ENCODE data around the gene SEPTIN8. TPM values are rescaled to one million over a fixed set of nuclear protein-coding genes. Genes with fewer than 3 reads are reported as not detected.

The SEPTIN8 gene
- total and polyA plus RNA-seq, 10 of the 15 experiments (the other 5 are each of a cell fraction or from before 2014, with no cell fraction given) = 6.1 to 96.1 (median 29.4) TPM

DNA sequence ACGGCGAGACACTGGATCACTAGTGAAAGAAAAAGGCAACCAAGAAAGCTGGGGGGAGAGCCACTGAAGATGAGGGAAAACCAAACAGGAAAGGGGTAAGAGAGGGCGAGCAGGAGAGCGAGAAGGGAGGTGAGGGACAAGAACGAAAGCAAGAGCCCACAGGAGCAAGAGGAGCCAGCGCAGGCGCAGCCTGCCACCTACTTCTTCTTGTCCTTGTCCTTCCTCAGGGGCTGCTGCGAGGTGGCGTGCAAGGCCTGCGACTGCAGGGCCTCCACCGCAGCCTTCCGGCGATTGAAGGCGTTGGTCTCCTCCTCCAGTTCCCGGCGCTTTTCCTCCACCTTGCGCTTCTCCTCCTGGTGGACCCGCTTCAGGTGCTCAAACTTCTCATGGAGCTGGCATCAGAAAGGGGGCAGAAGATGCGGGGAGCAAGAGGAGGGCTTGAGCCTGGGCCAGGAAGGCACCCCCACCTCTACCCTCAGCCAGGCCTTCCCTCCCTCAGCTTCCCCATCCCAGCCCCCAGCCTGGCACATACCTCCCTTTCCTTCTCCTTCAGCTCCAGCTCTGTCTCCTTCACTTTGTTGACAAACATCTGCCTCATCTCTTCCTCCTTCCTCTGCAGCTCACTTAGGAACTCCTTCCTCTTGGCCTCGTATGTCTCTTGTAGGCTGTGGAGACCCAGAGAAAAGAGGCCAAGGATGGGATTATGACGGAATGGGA lies 16.3 kb downstream of the SEPTIN8 start:
- DNase-seq (ENCODE audit: low read depth, low spot score) = no peak
- Histone ChIP-seq H3K27ac (ENCODE audit: control insufficient read depth, insufficient read depth) (no peak overlapping the region), H3K4me1 (ENCODE audit: control insufficient read depth, insufficient read depth, low read length) (no peaks in the 10 kb centered on the region), H3K4me3 (no peak overlapping the region), H3K36me3 (ENCODE audit: control insufficient read depth in 2 of 2, insufficient read depth in 2 of 2, low read length in 1 of 2) (peaks cover 6 to 25% of the 10 kb centered on the region in 2 experiments), H3K9me3 (replicated peaks; ENCODE audit: control insufficient read depth, insufficient read depth, low read length) (no peaks in the 10 kb centered on the region), H4K20me1 (ENCODE audit: control insufficient read depth, insufficient read depth) (no peaks in the 10 kb centered on the region), H3K27me3 (replicated peaks in 1 of 2; ENCODE audit: control insufficient read depth in 2 of 2, insufficient read depth in 2 of 2, low read length in 1 of 2) (no peaks in the 10 kb centered on the region), H3K79me2 (ENCODE audit: control insufficient read depth, insufficient read depth, low read length) (no peaks in the 10 kb centered on the region), H3K9ac (ENCODE audit: control insufficient read depth, insufficient read depth, low read length) (no peak overlapping the region), H2AFZ (ENCODE audit: control insufficient read depth, low read depth, low read length) (no peak overlapping the region), H3K4me2 (ENCODE audit: control insufficient read depth, insufficient read depth) (no peak overlapping the region)
- TF ChIP-seq CHD2 (IDR thresholded peaks at IDR 0.05; ENCODE audit: borderline replicate concordance, low read depth, low read length) = no peak
- no peak for TF ChIP-seq NR2C2 (IDR thresholded peaks at IDR 0.05; ENCODE audit: borderline replicate concordance, control insufficient read depth, insufficient read length, low read depth)
- no peak for TF ChIP-seq TCF7 (IDR thresholded peaks at IDR 0.05; ENCODE audit: borderline replicate concordance)
- no peak for TF ChIP-seq ETV6 (conservative IDR thresholded peaks at IDR 0.05 in 1 of 2, IDR thresholded peaks at IDR 0.05 in 1 of 2; ENCODE audit: borderline replicate concordance in 1 of 2, low read depth in 1 of 2)
- no peak for TF ChIP-seq KLF5 (IDR thresholded peaks at IDR 0.05; ENCODE audit: partially characterized antibody)
- TF ChIP-seq, protein P1, sequence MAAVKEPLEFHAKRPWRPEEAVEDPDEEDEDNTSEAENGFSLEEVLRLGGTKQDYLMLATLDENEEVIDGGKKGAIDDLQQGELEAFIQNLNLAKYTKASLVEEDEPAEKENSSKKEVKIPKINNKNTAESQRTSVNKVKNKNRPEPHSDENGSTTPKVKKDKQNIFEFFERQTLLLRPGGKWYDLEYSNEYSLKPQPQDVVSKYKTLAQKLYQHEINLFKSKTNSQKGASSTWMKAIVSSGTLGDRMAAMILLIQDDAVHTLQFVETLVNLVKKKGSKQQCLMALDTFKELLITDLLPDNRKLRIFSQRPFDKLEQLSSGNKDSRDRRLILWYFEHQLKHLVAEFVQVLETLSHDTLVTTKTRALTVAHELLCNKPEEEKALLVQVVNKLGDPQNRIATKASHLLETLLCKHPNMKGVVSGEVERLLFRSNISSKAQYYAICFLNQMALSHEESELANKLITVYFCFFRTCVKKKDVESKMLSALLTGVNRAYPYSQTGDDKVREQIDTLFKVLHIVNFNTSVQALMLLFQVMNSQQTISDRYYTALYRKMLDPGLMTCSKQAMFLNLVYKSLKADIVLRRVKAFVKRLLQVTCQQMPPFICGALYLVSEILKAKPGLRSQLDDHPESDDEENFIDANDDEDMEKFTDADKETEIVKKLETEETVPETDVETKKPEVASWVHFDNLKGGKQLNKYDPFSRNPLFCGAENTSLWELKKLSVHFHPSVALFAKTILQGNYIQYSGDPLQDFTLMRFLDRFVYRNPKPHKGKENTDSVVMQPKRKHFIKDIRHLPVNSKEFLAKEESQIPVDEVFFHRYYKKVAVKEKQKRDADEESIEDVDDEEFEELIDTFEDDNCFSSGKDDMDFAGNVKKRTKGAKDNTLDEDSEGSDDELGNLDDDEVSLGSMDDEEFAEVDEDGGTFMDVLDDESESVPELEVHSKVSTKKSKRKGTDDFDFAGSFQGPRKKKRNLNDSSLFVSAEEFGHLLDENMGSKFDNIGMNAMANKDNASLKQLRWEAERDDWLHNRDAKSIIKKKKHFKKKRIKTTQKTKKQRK (IDR thresholded peaks at IDR 0.05; ENCODE audit: low read depth, low read length) = no peak
- POLR2A ChIA-PET = interaction anchor here (1.0 kb wide), 1 partner anchor 87 kb away, joined by 4 read pairs; the partner anchor contains the start of gene IL4
- SMC1A ChIA-PET (ENCODE audit: uncharacterized antibody, unreplicated experiment) = no interaction called here
- intact Hi-C loops (cut with micrococcal nuclease; ENCODE audit: unreplicated experiment) (no loop called here), in situ Hi-C loops (cut with MboI) (no loop called here)
- RAD21 ChIA-PET (ENCODE audit: unreplicated experiment) = interaction anchor here (0.8 to 0.9 kb wide), 2 partner anchors 46 to 60 kb away, joined by 3 read pairs; no protein-coding TSS in a partner anchor
- 91% methylated on average over 21 of the region's 21 CpGs for WGBS (ENCODE audit: insufficient coverage, insufficient replicate concordance, low lambda C conversion rate, missing lambda C conversion rate)
- no peak for ATAC-seq
- TSS peak; percentile 10 for BruUV-seq (replicated peaks)
- no peak for FAIRE-seq
- CTCF ChIA-PET = no interaction called here

Data from GM12878 (cell line).